HCT116 (cell line): ENCODE measurements around the gene EPHA4.

Source experiments
- CEBPB ChIP-seq: IDR thresholded peaks from 2 replicates; pipeline ENCODE4 v1.6.1; 2012; ENCODE audit warnings: low read depth
- CTCF ChIP-seq, 3 experiments: fragments of 200-600 bp in 1 of 3; sonication (generic) in 1 of 3; IDR thresholded peaks in 2 of 3; conservative IDR thresholded peaks in 1 of 3; 2 replicates each; pipeline ENCODE4 v1.5.1; 2012 to 2017; ENCODE audit warnings: low read depth in 2 of 3, low read length in 2 of 3, antibody characterized with exemption in 1 of 3, borderline replicate concordance in 1 of 3, control low read depth in 1 of 3, mild to moderate bottlenecking in 1 of 3, mixed read lengths in 1 of 3, mixed run types in 1 of 3, moderate library complexity in 1 of 3; ENCODE audit not compliant: insufficient read depth in 1 of 3
- EGR1 ChIP-seq: IDR thresholded peaks from 2 replicates; pipeline ENCODE4 v1.6.1; 2012; ENCODE audit warnings: low read depth
- EZH2 ChIP-seq: fragments of 200-600 bp; sonication (generic); IDR thresholded peaks from 2 replicates; pipeline ENCODE4 v1.6.1; 2017; ENCODE audit warnings: antibody characterized with exemption, mixed run types
- EZH2phosphoT487 ChIP-seq: fragments of 200-600 bp; IDR thresholded peaks from 2 replicates; pipeline ENCODE4 v1.6.1; 2018; ENCODE audit warnings: antibody characterized with exemption, borderline replicate concordance
- MAX ChIP-seq: IDR thresholded peaks from 2 replicates; pipeline ENCODE4 v1.6.1; 2012
- POLR2A ChIP-seq: IDR thresholded peaks from 2 replicates; pipeline ENCODE4 v1.7.0; 2011; ENCODE audit warnings: borderline replicate concordance; ENCODE audit not compliant: insufficient read depth, insufficient read length; ENCODE audit errors: extremely low read depth
- POLR2AphosphoS5 ChIP-seq: IDR thresholded peaks from 2 replicates; pipeline ENCODE4 v1.6.1; 2011; ENCODE audit warnings: mild to moderate bottlenecking, low read depth, low read length, moderate library complexity
- RAD21 ChIP-seq: IDR thresholded peaks from 2 replicates; pipeline ENCODE4 v1.6.1; 2012; ENCODE audit warnings: low read depth, mild to moderate bottlenecking
- REST ChIP-seq: IDR thresholded peaks from 2 replicates; pipeline ENCODE4 v1.6.1; 2012; ENCODE audit warnings: low read depth
- SP1 ChIP-seq: IDR thresholded peaks from 2 replicates; pipeline ENCODE4 v1.6.1; 2012; ENCODE audit warnings: low read depth
- YY1 ChIP-seq: IDR thresholded peaks from 2 replicates; pipeline ENCODE4 v1.6.1; 2011; ENCODE audit warnings: low read length, low read depth, moderate library complexity, mild to moderate bottlenecking; ENCODE audit not compliant: insufficient replicate concordance; ENCODE audit errors: extremely low read depth
- ZBTB33 ChIP-seq: IDR thresholded peaks from 2 replicates; pipeline ENCODE4 v1.6.1; 2011; ENCODE audit warnings: mild to moderate bottlenecking, low read length, moderate library complexity; ENCODE audit not compliant: insufficient replicate concordance; ENCODE audit errors: extremely low read depth

GRCh38 chr2:221442128-221442527 is 130.0 kb downstream of the EPHA4 start:
- no peak for TF ChIP-seq MAX
- TF ChIP-seq SP1, result no peak
- no peak for TF ChIP-seq CTCF (IDR thresholded peaks at IDR 0.05 in 2 of 3, conservative IDR thresholded peaks at IDR 0.05 in 1 of 3; ENCODE audit: borderline replicate concordance in 1 of 3, insufficient read depth in 1 of 3, low read depth in 2 of 3, low read length in 2 of 3)
- TF ChIP-seq CEBPB, result no peak
- TF ChIP-seq POLR2A, result no peak
- no peak for TF ChIP-seq EZH2phosphoT487
- no peak for TF ChIP-seq EZH2
- TF ChIP-seq EGR1, result no peak
- TF ChIP-seq POLR2AphosphoS5, result no peak
- TF ChIP-seq REST, result no peak
- TF ChIP-seq ZBTB33, result no peak
- TF ChIP-seq YY1, result no peak
- TF ChIP-seq RAD21, result no peak
